Left lung (tissue), 10 donors: ENCODE measurements around the gene WDR48. TPM values are rescaled to one million over a fixed set of nuclear protein-coding genes. Genes with fewer than 3 reads are reported as not detected.

Experiments
- ATAC-seq: fragments of 200-7000 bp; cut with Tn5 transposase; one replicate; pipeline ENCODE4 v1.9.1; 2020; ENCODE audit warnings: moderate library complexity
- DNase-seq, 4 donors: peaks; one replicate each; pipeline ENCODE4 v3.0.0-alpha.2; 2013 to 2020
- H3K27ac ChIP-seq, 2 donors: fragments of 200-600 bp; sonication (generic) in 1 of 2; one replicate each; pipeline versions ENCODE4 v1.5.0 to v1.8.0; 2020 to 2021
- H3K27me3 ChIP-seq, 2 donors: fragments of 200-600 bp; sonication (generic) in 1 of 2; one replicate each; pipeline versions ENCODE4 v1.5.0 to v1.8.0; 2020 to 2021
- H3K36me3 ChIP-seq, 2 donors: fragments of 200-600 bp; sonication (generic) in 1 of 2; one replicate each; pipeline versions ENCODE4 v1.5.0 to v1.8.0; 2020 to 2021
- H3K4me1 ChIP-seq, 2 donors: fragments of 200-600 bp; one replicate each; pipeline ENCODE4 v1.8.0; 2021
- H3K4me3 ChIP-seq, 2 donors: fragments of 200-600 bp; sonication (generic) in 1 of 2; one replicate each; pipeline versions ENCODE4 v1.5.0 to v1.8.0; 2020 to 2021; ENCODE audit warnings: mild to moderate bottlenecking in 1 of 2
- H3K9me3 ChIP-seq, 2 donors: fragments of 200-600 bp; sonication (generic) in 1 of 2; one replicate each; pipeline versions ENCODE4 v1.5.0 to v1.8.0; 2020 to 2021
- CTCF ChIP-seq, 2 donors: fragments of 200-600 bp; sonication (generic) in 1 of 2; IDR thresholded peaks; one replicate each; pipeline versions ENCODE4 v1.5.0 to v1.8.0; 2021; ENCODE audit warnings: antibody characterized with exemption in 2 of 2
- intact Hi-C, 2 donors: fragments of 100-400 bp; cut with DNase I; formaldehyde crosslinking; loops; one replicate each; pipeline versions ENCODE4 v1.11.2 to v1.14.2; 2022
- polyA plus RNA-seq, 6 donors: library from polyadenylated mRNA; unstranded; fragments of 120-200 nt; gene quantifications; one replicate each; pipeline ENCODE4 v1.2.1, GENCODE V29; 2013; ENCODE audit not compliant: insufficient read length in 6 of 6
- total RNA-seq, 2 donors: library from RNA; stranded (reverse); fragmentation: NEBNext Ultra II Directional; extraction: Animal tissue kit (Norgen Biotek cat#: 25700); gene quantifications; one replicate each; pipeline ENCODE4 v1.2.1, GENCODE V29; 2021
- donor health status: DM: no; HTN: yes; CAD: no.
- donor health status: DM: no; HTN: no; CAD: no.

The WDR48 gene
- total and polyA plus RNA-seq, 8 donors = 25.1 to 89.8 (median 67.7) TPM

- Histone ChIP-seq H3K27me3 (no peaks in the 10 kb centered on the region), H3K36me3 (peaks cover 3 to 65% of the 10 kb centered on the region in 2 donors), H3K27ac (no peak overlapping the region), H3K9me3 (no peaks in the 10 kb centered on the region), H3K4me3 (no peak overlapping the region), H3K4me1 (peaks cover 0 to 40% of the 10 kb centered on the region in 2 donors)
- no peak for TF ChIP-seq CTCF (IDR thresholded peaks at IDR 0.05)
- ATAC-seq = no peak
- intact Hi-C loops = no loop called here
- DNase-seq = no peak
Measured at GRCh38 chr3:39099738-39100499, 48.1 kb downstream of the WDR48 start.

- DNase-seq = no peak
- peaks cover 3 to 59% of the 10 kb centered on the region in 2 donors for H3K36me3 ChIP-seq
- no peak for TF ChIP-seq CTCF (IDR thresholded peaks at IDR 0.05)
- no peaks in the 10 kb centered on the region for H3K27me3 ChIP-seq
- H3K4me3 ChIP-seq = no peak overlapping the region
- intact Hi-C loops = no loop called here
- no peaks in the 10 kb centered on the region for H3K9me3 ChIP-seq
- no peak for ATAC-seq
- peaks cover 0 to 45% of the 10 kb centered on the region in 2 donors for H3K4me1 ChIP-seq
- no peak overlapping the region for H3K27ac ChIP-seq
Measured at GRCh38 chr3:39100500-39100886, 48.7 kb downstream of the WDR48 start.

GRCh38 chr3:39101022-39101689 lies 49.3 kb downstream of the WDR48 start:
- peak; percentile 40 to 74 for TF ChIP-seq CTCF (IDR thresholded peaks at IDR 0.05)
- peak in 1 of 4 donors; percentile 21 for DNase-seq
- Histone ChIP-seq H3K9me3 (no peaks in the 10 kb centered on the region), H3K4me3 (no peak overlapping the region), H3K36me3 (peaks cover 3 to 53% of the 10 kb centered on the region in 2 donors), H3K4me1 (peaks cover 4 to 52% of the 10 kb centered on the region in 2 donors), H3K27ac (no peak overlapping the region), H3K27me3 (no peaks in the 10 kb centered on the region)
- intact Hi-C loops = no loop called here
- peak; percentile 78 for ATAC-seq

GRCh38 chr3:39102504-39103323 lies 50.9 kb downstream of the WDR48 start:
- TF ChIP-seq CTCF (IDR thresholded peaks at IDR 0.05) = no peak
- intact Hi-C loops = no loop called here

More at GRCh38 chr3:39102504-39103323, 50.9 kb downstream of the WDR48 start:
- H3K27ac ChIP-seq = peak overlapping the region in 1 of 2 donors; percentile 15
- H3K27me3 ChIP-seq = no peaks in the 10 kb centered on the region
- peaks cover 3 to 37% of the 10 kb centered on the region in 2 donors for H3K36me3 ChIP-seq
- H3K4me3 ChIP-seq = no peak overlapping the region
- no peak for DNase-seq
- no peaks in the 10 kb centered on the region for H3K9me3 ChIP-seq
- H3K4me1 ChIP-seq = peaks cover 5 to 59% of the 10 kb centered on the region in 2 donors
- ATAC-seq = no peak
